Activated CD8-positive, alpha-beta memory T cell treated with anti-CD3 and anti-CD28 coated beads for 4 hours (primary cell): Measurements from ENCODE around the gene THAP12.
A peak's percentile ranks its signal among the peaks of the same experiment; 100 is the strongest.
"Not testable (repeated sequence)": the region's sequence is repeated elsewhere in the genome, so short reads cannot be mapped to it uniquely, and the experiment has no call there.

Experiments
- DNase-seq, 2 donors: peaks; one replicate each; pipeline ENCODE4 v3.0.0-alpha.2; 2020; ENCODE audit warnings: low read depth in 2 of 2

THAP12 gene

DNA sequence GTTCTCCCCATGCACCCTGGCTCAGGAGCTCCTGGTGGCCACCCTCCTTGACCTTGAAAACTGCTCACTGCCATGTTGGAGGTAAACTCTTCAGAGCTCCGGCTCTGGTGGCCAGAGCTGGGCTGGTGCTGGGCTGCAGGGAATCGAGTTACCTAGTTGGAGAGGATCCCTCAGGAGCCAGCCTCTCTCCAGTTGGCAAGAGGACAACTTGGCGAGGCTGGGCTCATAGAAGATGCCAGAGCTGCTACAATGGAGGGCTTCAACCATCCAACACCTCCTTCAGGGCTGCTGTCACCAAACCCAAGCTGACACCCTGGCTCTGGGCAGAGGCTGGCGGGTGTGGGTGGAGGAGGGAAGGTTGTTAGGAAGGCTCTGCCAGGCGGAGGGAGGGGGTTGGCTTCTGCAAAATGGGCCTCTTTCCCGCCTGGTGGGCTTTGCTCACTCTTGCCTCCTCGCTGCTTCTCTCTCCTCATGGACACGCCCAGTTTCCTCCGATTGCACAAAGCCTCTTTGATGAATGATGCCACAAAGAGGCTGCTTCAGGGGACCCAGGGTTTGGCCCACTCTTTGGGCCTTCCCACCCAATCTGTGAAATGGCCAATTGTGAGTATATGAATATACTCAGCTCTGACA is 53.1 kb downstream of the THAP12 start:
- no peak for DNase-seq

GRCh38 chr11:76327202-76327601 is 53.7 kb downstream of the THAP12 start:
- no peak for DNase-seq

DNA sequence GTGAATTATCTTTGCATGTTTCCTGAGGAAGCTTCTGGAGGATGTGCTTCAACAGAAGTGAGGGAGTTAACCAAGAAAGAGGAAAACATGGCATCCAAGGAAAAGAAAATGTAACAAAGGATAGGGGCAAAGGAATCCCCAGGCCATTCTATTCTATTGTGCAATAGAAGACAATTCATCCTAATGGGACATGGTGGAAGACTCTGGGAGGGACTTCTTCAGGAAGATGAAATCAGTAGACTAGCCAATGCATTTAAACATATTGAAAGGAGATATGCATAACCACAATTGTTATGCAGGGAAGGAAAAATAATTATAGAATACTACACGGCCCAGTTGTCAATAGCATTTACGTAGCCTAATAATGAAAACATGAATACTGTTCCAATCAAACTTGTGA is 55.7 kb downstream of the THAP12 start:
- no peak for DNase-seq

DNA sequence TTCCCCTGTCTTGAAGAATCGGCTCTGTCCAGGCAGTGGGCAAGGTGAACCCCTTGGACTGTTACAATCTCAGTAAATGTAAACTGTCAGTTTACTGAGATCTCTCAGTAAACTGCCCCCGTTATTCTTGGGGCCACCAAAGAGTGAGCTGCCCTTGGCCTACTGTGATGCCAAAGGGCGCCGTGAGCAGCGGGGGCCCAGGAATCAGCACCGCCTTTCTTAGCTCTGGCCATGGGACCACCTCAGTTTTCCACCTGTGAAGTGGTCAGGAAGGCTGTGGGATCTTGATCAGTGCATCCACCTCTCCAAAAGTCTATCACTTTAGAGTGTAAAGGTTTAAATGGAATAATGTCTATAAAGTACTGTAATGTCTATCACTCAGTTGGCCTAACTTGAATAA is 57.1 kb downstream of the THAP12 start:
- no peak for DNase-seq

GRCh38 chr11:76323375-76323774 is 57.6 kb downstream of the THAP12 start:
- not testable (repeated sequence) for DNase-seq

DNA sequence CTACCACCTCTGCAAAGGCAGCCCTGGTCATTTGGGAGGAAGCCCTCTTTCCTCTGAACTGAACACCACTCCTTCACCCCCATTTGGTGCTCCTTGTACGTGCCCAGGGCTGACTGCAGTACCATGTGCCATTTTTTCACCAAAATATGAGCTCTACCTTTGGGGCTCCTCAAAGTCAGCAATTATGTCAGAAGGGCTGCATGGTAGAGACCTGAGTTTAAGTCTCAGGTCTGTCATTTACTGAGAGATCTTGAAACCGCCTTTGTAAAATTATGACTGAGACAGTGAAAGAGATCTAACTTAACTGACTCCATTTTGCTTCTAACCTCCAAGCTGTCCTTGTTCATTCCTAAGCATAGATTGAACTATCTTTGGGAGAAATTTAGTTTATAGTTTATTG is 58.0 kb downstream of the THAP12 start:
- DNase-seq: no peak

GRCh38 chr11:76322540-76322939 is 58.4 kb downstream of the THAP12 start:
- DNase-seq: no peak

DNA sequence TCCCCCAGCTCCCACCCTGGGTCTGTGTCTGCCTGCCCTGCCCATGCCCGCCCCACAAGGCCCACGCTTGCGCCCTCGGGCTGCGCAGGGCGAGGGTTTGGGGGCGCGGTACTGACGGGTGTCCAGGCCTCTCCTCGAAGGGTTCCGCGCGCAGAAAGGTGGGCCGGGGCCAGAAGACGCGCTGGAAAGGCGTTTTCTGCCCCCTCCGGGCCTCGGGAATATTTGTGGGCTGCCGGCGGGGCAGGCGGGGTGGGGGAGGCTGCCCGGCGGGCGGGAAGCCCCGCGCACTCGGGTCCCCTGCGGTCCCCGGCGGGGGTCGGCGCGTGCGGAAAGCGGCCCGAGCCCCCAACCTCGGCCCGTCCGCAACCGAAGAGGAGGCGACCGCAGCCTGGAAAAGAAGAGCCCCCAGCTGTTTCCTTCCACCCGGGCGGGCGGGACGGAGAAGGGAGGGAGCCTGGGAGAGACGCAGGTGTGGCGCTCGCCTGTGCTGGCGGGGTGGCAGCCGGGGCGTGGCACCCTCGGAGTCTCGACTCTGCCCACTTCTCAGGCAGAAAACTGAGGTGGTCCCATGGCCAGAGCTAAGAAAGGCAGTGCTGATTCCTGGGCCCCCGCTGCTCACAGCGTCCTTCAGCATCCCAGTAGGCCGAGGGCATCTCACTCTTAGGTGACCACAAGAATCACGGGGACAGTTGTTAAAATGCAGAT is 59.0 kb downstream of the THAP12 start:
- DNase-seq: no peak

DNA sequence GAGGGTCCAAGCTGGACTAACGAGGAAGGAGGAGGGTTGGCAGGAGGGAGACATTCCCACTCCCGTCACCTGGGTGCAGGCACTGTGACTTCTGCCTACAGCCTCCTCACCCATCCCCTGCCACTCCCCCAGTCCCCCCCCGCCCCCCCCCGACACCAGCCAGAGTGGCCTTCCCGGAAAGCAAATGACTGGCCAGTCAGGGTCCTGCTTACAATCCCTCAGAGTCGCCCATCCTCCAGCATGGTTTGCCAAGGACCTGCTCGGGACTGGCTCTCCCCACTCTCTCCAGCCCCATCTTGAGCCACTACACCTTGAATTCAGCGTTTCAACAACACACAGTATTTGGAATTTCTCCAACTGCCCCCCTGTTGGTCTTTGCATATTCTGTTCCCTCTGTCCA is 59.6 kb downstream of the THAP12 start:
- DNase-seq: no peak

DNA sequence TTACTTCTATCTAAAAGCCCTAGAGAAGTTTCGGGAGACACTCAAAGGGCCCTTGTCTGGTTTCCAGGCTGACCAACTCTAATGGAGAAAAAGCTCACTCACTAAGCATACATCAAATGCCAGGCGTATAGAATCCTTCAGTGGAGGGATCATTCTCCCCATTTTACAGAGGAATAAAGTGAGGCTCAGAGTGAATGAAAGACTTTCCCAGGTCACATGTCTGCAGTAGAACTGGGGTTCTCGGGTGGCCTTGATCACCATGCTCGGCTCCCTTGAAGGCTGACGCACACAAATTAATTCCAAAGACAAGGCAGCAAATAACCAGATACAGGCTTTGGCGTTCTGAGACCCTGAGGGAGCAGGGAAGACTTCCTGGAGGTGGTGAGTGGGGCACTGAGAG is 60.0 kb downstream of the THAP12 start:
- DNase-seq: no peak

GRCh38 chr11:76319798-76320197 is 61.1 kb downstream of the THAP12 start:
- DNase-seq: not testable (repeated sequence)

GRCh38 chr11:76318744-76319384 is 62.1 kb downstream of the THAP12 start:
- DNase-seq: peak; percentile 68 to 69

DNA sequence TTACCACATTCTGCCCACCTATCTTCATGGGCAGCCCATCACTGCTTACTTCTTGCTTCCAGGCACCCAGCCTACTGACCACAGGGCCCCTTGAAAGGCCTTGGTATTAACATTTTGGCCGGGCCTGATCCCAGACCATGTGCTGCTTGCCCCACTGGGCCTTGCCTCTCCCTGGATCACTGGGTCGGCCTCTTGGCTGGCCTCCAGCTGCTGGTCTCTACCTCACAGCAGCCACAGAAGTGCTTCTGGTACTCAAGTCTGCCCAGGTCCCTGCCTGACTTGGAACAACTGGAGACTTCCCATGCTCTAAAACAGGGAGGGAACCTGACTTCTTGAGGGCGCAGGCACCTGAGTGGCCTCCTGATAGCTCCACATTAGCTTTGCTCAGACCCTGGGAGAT is 63.6 kb downstream of the THAP12 start:
- no peak for DNase-seq

GRCh38 chr11:76316726-76317125 is 64.2 kb downstream of the THAP12 start:
- DNase-seq: no peak

DNA sequence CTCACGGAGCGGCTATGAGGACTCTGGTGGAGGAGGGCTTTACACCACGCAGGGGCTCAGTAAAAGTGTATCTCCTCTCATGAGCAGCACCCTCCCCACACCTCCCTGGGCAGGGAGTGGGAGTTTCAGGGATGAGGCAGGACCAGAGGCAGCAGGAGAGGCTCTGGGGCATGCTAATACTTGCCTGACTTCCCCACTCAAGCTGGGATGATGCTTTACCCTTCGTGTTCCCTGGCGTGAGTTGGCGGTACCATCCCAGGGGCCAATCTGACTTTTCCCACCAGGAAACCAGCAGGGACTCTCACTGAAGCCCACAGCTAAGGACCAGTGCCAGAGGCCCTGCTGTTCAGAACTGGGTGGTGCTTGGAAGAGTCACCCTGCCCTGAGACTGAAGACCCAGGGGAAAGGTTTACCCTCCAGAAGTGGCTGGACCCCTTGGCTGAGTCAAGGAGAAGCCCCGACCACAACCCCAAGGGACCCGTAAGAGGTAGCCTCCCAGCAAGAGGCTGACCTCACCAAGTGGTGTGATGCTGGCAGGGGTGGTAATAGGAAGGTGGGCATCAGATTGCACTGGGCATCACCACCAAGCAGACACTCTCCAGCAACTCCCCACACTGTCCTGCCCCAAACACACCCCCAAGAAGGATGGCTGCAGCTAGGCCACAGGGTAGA is 65.6 kb downstream of the THAP12 start:
- no peak for DNase-seq

GRCh38 chr11:76314741-76315090 is 66.2 kb downstream of the THAP12 start:
- no peak for DNase-seq

DNA sequence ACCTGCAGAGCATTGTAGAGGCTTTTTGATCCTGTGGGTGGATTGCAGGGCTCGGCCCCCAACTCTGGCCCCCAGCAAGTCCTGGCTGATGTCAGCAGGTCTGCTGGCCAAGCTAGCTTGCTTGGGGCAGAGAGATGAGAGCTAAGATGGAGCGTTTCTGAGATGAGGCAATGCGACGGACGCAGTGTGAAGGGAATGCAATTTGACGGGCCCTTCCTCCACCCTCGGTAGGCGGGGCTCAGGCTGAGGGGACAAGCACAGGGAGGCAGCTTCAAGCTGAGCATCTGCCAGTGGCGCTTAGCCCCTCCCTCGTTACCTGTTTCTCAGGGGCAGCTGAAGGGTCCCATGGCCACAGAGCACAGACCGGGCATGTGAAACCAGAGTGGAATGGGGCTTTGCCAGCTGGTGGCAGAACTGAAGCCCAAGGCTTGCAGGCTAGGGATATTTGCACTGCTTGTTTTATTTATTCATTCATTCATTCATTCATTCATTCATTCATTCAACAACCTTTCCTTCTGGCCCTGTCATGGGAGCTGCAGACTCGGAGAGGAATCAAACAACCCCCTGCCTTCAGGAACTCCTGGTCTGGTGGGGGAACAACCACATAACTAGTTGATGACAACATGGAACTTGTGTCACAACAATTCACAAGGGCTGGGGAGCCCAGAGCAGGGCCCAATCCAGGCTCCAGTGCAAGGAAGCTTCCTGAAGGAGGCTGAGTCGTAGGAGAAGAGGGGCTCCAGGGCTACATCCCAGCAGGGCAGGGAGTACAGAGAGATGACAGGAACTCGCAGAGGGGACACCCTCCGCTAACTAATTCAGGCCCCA is 66.8 kb downstream of the THAP12 start:
- DNase-seq: no peak

DNA sequence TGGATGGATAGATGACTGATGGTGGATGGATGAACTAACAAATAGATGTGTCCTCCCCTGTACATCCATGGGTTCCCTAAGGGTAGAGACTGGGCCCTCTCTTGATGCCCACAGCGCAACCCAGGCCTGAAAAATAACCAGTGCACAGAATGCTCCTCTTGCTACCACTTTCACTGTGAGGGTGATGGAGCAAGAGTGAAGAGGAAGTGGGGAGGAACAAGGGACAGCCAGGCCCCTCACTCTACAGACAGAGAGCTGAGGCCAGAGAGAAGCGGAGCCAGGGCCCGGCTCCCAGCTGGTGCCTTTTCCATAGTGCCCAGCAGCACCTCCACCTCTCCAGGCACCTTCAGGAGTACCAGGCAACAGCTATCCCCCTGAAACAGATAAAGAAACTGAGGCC is 67.7 kb downstream of the THAP12 start:
- DNase-seq: no peak

- no peak for DNase-seq
Observed at GRCh38 chr11:76310832-76311595, 69.9 kb downstream of the THAP12 start.

- DNase-seq: no peak
Observed at GRCh38 chr11:76307978-76308747, 72.8 kb downstream of the THAP12 start.
